DOHH2 (cell line): ENCODE measurements around the gene SDCCAG8.

ENCODE experiments used
- CTCF ChIP-seq: fragments of 200-600 bp; sonication (generic); IDR thresholded peaks from one replicate; pipeline ENCODE4 v1.5.1; 2014; ENCODE audit warnings: antibody characterized with exemption, mild to moderate bottlenecking, low read depth, low read length; ENCODE audit not compliant: poor library complexity, severe bottlenecking
- EZH2phosphoT487 ChIP-seq: fragments of 200-600 bp; sonication (generic); IDR thresholded peaks from 2 replicates; pipeline ENCODE4 v1.6.1; 2017; ENCODE audit warnings: borderline replicate concordance, mild to moderate bottlenecking, antibody characterized with exemption, low read length, moderate library complexity, mixed read lengths

DNA sequence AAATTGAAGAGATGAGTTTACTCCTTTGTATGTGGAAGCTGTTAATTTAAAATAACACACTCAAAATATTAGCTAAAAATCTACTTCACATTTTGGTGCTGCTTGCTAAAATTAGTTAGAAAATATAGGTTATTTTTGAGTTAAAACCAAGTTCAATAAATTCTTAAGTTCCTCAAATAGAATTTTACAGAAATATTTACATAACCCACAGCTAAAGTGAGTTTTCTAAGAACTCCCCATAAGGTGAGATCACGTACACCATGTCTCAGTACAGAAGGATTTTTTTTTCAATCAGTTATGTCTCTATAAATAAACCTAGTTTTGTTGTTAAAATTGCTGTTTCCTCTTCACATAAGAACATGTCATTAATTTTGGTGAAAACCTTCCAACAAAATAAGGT is 108.0 kb downstream of the SDCCAG8 start:
- TF ChIP-seq CTCF (no peak), EZH2phosphoT487 (no peak)
